GM19328 (cell line): ENCODE results near the gene ENGASE.
"Not testable (repeated sequence)": the region's sequence is repeated elsewhere in the genome, so short reads cannot be mapped to it uniquely, and the experiment has no call there.

Source experiments
- ATAC-seq: cut with Tn5 transposase; IDR thresholded peaks from one replicate; pipeline ENCODE4 v1.9.1; 2021; ENCODE audit warnings: mild to moderate bottlenecking, moderate library complexity; ENCODE audit not compliant: unreplicated experiment

ENGASE gene

DNA sequence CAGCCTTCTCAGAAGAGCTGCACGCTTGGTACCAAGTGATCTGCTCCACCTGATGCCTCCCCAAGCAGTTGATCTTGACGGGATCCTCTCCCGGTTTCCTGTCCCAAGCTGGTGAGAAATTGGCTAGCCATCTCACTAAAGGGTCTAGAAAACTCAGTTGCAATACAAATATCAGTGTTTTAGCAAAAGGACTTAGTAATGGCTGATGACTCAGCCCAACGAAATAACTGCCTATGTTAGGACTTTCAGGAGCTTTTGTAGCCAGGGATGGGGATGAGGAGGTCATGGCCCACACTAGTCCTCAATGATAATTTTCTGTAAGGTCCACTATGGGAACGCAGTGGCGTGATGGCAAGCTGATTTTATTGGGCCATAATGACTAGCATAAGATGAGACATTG lies 23.3 kb upstream of the ENGASE start:
- ATAC-seq: no peak

DNA sequence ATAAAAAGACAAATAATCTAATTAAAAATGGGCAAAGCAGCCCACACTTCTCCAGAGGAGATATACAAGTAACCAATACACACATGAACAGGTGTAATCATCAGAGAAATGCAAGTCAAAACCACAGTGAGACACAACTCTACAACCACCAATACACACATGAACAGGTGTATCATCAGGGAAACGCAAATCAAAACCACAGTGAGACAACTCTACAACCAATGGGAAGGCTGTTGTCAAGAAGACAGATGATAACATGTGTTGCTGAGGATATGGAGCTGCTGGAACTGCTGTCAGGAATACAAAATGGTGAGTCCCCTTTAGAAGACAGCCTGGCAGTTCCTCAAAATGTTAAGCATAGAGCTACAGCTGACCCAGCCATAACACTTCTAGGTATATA lies 22.5 kb upstream of the ENGASE start:
- no peak for ATAC-seq

DNA sequence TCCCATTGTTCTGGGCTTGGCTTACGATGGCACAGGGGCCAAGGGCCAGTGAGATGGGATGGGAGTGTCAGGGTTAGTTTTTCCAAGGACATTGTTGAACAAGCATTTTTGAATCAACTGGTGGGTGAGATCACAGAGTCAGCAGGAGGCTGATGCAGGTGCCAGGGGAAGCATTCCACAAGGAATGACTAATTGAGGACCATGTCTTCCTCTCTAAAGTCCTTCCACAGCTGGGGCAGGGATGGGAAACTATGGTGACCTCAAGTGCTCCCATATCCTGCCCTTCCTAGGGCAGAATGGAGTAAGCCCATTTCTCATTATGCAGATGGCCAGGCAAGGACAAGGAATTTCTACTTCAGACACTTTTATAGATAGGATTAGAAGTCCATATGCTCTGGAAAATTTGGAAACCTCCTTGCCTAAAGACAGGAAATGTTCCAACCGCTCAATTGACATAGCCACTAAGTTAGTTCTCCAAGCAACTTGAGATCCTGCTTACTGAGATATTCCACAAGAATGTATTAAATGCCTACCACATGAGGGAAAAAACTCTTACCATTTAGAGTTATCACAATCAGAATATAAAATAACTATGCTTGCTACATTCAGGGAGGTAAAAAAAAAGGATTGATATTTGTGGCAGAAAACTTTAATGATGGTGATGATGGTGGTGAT lies 21.2 kb upstream of the ENGASE start:
- ATAC-seq: no peak

DNA sequence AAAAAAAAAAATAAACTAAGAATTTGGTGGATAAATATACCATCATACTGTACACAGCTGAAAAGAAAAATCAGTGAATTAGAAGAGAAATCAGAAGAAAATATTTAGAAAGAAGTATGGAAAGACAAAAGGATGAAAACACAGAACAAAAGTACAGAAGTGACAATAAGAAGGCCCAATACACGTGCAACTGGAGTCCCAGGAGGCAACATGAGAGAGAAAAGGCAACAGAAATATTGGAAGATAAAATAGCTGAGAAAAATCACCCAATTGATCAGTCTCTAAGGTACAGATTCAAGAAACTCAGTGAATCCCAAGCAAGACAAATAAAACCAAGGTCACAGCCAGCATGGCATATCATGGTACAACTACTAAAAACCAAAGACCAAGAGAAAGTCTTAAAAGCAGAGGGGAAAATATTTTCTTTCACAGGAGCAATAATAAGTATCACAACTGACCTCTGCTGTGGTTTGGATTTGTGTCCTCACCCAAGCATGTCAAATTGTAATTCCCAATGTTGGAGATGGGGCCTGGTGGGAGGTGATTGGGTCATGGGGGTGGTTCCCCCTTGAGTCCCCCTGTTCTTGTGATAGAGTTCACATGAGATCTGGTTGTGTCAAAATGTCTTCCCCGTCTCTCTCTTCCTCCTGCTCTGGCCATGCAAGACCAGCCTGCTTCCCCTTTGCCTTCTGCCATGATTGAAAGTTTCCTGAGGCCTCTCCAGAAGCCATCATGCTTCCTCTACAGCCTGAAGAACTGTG lies 20.2 kb upstream of the ENGASE start:
- no peak for ATAC-seq

DNA sequence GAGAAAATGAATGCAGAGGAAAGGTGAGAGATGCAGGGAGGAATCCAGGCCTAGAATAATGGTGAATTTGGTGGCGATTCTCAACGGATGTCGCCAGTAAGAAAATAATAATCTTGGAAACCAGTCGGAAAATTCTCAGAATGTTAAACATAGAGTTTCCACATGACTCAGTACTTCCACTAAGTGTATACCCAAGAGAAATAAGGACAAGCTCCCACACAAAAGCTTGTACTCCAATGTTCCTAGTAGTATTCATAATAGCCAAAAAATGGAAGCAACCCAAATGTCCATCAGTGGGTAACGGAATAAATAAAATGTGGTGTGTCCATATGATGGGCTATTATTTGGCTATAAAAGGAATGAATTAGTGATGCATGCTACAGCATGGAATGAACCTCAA lies 19.4 kb upstream of the ENGASE start:
- no peak for ATAC-seq

DNA sequence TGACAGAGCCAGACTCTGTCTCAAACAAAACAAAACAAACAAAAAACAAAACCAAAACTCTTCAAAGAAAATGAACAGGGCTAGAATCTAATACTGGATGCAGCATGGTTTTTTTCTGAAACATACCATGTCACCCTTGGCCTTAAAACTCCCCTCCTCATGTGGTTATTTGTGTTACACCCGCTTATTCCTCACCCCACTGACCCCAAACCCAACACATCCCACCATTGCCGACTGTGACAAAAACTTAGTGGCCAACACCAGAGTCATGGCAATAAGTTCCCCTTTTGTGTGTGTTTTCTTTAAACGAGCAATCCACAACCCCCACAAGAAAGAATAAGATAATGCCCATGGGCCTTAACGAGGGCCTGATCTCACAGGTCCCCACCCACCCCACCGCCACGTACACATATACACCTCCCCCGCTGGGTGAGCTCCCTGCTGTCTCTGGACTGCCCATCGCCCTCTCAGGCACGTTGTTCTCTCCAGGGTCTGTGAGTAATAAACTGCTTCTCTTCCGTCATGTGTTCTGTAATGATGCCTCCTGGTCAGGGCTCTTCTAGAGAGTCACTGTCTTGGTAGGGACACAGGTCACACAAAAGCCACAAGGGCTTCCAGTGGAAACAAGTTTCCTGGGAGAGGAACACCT lies 16.8 kb upstream of the ENGASE start:
- ATAC-seq: no peak

DNA sequence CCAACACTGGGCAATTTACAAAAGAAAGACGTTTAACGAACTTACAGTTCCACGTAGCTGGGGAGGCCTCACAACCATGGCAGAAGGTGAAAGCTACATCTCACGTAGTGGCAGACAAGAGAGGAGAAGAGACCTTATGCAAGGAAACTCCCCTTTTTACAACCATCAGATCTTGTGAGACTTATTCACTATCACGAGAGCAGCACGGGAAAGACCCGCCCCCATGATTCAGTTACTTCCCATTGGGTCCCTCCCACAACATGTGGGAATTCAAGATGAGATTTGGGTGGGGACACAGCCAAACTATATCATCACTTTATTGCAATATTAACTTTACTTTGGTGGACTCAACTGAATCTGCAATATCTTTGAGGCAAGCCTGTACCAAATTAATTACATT lies 11.9 kb upstream of the ENGASE start:
- no peak for ATAC-seq

DNA sequence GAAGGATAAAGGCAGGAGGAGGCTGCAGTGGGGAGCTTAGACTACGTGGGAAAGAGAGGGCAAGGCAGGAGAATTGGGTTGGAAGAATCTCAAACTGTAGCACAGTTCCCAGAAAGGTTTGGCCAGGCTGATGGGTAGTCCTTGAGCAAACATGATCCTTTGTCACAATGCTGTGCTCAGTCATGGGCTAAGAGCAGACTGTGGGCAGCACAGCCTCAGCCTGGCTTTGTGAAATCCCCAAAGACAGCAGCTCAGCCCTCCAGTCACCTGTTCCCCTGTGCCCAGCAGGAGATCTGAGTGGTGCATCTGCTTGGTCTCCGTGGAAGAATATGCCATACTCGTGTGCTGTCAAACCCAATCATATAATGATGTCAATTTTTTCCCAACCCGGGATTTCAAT lies 10.6 kb upstream of the ENGASE start:
- ATAC-seq: no peak

DNA sequence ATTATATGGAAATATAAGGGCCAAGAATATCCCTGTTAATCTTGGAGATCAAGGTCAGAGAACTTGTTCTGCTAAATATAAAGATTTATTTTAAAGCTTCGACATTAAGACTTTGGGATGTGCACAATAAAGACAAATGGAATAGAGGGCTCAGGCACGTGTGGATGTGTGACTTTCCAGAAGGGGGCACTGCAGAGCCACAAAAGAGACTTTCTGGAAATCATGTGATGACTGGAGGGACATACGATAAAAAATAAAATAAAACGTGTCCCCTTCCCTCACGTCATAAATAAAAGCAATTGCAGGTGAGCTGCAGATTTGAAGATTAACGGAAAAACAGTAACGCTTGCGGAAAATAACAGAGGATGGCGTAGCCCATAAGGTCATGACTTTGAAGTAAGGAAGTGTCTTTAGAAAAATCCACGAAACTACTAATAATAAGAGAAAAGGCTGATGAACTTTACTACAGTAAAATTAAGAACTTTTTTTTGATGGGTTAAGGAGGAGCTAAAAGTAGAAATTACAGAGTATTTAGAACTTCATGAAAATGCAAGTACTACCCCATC lies 9.4 kb upstream of the ENGASE start:
- no peak for ATAC-seq

DNA sequence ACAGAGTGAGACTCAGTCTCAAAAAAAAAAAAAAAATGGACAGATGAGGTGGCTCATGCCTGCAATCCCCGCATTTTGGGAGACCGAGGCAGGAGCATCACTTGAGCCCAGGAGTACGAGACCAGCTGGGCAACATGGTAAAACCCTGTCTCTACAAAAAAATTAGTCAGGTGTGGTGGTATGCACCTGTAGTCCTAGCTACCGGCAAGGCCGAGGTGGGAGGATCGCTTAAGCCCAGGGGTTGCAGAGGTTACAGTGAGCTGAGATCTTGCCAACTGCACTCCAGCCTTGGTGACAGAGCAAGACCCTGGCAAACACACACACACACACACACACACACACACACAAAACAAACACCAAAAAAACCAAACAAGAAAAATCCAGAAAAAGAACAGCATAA lies 7.7 kb upstream of the ENGASE start:
- ATAC-seq: no peak

DNA sequence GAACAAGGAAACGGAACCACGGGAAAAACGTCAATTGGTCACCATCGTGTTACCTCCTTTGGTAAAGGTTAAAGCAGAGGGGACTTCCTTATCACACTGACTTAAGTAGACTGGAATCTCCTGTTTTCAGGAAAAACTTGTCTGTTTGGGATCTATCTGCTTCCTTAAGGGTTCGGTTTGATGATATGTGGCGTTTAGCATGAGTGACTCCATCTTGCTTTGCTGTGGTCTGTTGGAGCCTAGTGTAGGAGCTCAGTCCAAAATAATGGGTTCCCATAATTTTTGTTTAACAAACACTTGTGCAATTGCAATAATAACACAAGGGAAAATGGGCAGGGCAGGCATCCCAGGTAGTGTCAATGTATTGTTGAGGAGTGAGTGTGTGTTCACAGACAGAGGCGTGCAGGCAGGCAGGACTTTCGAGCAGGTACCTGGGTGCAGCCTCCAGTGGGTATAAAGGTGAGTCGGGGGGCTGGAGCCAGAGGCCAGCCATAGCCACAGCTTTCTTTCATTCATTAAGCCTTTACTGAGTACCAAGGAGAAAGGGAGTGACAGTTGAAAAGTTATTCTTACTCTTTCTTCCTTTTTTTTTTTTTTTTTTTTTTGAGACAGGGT lies 4.3 kb upstream of the ENGASE start:
- ATAC-seq: no peak

DNA sequence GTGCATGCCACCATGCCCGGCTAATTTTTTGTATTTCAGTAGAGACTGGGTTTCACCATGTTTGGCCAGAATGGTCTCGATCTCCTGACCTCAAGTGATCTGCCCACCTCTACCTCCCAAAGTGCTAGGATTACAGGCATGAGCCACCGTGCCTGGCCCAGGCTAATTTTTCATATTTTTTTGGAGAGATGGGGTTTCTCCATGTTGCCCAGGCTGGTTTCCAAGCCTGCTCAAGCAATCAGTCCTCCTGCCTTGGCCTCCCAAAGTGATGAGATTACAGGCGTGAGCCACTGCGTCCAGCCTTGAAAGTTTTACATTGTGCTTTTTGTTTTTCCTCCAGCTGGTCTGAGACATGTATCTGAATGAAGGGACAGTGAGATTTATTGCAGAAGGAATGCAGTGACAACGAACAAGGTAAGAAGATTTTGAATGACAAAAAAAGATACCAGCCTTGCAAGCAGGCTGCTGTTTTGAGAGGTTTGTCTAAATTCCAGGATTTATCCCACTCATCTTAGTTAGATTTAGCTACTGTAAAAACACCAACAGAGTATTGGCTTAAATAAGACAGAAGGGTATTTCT lies 3.4 kb upstream of the ENGASE start:
- ATAC-seq: no peak

DNA sequence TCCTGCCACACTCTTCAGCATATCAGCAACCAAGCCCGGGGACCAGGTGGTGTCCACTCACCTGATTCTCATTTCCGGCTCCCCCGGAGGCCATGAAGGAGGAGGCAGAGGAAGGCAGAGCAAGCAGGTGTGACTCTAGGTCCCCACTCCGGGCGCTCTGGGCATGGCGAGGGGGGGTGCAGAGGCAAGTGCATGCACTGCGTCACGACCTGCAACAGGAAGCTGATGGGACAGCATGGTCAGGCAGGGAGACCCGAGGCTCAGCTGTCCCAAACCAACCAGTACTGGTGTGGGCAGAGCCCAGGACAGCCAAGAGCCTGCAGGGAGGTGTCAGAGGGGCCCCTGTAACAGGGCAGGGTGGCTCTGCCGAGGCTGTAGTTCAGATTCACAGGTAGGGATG lies 2.1 kb upstream of the ENGASE start:
- no peak for ATAC-seq

DNA sequence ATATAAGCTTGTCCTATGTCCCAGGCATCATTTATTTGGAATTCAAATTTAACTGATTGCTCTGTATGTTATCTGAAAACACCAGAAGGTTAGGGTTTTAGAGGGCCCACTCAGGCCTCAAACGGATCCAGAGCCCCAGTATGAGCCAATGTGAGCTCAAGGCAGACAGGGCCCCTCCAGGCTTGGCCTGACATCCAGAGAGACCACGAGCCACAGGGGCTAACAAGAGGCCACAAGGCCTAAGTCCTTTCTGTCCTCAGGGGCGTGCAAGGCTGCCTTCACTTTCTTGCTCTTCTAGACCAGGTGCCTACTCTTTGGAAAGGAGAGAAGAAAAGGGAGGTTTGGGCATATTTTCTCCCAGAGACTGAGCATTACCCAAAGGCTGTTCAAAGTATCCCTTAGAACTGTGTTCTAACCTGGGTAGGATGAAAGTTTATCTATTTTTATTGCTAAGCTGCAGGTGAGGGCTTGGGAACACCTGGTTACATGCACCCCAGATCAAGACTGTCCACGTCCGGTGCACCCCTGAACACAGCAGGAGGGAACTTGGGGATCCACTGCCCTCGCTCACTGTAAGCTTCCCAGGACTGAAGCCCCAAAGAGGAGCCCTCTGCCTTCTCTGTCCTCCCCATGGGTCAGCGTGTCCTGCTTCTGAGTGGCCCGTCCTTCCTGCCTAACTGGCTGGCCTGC lies 1.5 kb upstream of the ENGASE start:
- ATAC-seq: no peak

DNA sequence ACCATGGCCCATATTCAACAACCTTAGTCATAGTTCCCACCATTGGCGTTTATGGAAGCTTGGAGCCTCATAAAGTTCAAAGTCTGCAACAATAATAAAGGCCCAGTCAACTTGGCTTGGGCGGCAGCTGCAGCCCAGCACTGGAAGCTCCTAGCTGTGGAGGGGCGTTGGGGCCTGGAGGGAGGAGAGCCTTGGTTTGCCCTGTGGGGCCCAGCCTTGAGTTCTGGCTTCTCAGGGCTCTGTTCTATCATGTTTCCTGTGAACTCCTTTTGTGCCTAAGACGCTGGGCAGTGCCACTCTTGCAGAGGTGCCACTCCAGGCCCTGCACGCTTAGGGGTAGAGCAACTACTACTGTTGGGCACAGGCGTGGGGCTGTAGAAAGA lies 927 bp upstream of the ENGASE start:
- no peak for ATAC-seq

DNA sequence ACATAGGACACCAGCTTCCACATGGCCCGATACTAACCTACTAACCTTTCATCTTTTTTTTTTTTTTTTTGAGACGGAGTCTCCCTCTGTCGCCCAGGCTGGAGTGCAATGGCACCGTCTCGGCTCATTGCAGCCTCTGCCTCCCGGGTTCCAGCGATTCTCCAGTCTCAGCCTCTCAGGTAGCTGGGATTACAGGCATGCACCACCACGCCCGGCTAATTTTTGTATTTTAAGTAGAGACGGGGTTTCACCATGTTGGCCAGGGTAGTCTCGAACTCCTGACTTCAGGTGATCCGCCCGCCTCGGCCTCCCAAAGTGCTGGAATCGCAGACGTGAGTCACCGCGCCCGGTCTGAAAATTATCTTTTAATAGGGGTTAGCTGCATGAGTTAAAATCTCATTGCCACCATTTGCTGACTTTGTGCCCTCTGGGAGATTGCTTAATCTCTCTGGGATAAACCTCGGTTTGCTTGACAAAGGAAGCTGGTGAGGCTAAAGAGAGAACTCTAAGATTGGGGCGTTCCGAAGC lies 439 bp upstream of the ENGASE start:
- ATAC-seq: not testable (repeated sequence)

DNA sequence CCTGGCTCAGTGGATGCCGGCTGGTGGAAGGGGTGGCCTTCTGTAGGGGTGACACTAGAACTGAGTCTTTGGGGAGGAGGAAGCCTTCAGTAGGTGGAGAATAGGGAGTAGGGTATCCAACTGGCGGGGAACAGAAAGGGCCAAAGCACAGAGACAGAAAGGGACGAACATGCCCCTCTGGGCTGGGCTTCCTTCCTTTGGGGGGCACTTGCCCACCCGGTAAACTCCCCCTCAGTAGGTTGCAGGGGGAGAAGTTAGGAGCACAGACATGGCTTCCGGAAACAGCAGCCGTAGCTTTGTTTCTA lies 774 bp downstream of the ENGASE start:
- ATAC-seq: no peak

DNA sequence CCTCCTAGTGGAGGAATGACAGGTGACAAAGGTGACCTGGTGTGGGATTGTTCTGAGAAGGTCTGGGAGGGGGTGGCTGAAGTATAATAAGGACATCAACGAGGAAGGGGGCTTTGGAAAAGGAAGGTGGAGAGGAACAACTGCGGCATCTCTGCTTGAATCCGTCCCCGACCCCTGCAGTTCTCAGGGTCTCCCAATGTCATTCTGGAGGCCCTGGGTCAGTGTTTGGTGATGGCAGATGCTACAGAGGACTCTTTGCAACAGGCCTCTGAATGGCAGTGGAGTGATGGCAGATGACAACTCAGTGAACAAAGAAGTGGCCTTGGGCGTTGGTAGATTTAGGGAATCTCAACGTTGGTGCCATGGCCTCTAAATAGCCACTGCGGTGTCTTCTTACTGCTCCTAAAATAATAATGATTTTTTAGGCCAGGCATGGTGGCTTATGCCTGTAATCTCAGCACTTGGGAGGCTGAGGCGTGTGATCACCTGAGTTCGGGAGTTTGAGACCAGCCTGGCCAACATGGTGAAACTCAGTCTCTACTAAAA lies 1.3 kb downstream of the ENGASE start:
- no peak for ATAC-seq

DNA sequence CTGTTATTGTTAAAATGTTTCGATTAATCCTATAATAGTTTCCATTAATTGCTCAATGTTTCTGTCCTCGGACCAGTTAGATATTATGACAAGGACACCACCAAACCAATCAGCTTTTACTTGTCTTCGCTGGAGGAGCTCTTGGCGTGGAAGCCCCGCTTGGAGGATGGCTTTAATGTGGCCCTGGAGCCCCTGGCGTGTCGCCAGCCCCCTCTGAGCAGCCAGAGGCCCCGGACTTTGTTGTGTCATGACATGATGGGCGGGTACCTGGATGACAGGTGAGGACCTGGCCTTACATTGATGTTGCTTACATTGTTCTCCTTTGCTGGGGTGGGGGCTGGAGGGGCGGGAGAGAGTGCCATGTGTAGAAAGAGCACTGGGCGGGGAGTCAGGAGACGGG lies 3.0 kb downstream of the ENGASE start:
- no peak for ATAC-seq

DNA sequence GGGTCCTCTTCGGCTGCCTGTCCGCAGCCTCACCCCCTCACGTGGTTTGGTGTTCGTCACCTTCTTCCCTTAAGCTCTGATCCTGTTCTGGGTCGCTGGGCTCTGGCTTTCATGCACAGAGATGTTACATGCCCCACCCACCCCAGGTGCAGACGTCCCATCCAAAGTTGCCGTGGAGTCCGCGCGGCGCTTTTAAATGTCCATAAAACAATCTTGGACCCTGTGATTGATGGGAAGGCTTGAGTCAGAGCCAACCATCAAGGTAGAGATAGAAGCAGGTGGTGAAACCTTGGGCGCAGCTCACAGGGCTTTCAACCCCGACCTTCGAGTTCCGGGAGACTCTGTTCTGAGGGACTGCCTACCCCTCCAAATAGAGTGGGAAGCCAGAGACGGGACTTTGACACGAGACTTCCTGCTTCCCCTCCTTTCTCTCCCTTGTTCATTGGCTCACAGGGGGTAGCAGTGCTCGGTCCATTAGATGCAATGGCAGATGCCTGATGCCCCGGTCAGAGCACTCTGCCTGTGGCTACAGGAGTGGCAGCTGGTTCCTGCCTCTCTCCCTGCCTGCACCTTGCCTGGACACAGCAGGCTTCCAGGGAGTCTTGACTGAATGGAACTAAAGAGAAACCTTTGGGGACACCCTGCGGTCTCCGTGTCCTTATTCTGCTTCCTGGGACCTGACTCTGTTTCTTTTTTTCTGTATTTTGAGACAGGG lies 4.0 kb downstream of the ENGASE start:
- ATAC-seq: no peak
